ENCODE data around the gene BMPR1B.

DNA sequence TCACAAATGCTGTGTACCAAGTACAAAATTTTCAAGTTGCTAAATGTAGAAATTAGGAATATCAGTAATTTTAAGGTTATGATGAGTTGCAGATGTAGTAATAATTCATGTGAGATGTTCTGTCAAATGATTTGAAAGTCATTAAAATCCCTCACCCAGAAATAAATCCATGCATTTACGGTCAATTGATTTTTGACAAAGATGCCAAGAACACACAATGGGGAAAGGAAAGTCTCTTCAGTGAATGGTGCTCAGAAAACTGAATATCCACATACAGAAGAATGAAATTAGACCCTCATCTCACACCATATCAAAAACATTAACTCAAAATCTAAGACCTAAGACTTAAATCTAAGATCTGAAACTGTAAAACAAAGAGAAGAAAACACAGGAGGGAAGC lies 12.9 kb upstream of the BMPR1B start:
- TF ChIP-seq, protein P1, sequence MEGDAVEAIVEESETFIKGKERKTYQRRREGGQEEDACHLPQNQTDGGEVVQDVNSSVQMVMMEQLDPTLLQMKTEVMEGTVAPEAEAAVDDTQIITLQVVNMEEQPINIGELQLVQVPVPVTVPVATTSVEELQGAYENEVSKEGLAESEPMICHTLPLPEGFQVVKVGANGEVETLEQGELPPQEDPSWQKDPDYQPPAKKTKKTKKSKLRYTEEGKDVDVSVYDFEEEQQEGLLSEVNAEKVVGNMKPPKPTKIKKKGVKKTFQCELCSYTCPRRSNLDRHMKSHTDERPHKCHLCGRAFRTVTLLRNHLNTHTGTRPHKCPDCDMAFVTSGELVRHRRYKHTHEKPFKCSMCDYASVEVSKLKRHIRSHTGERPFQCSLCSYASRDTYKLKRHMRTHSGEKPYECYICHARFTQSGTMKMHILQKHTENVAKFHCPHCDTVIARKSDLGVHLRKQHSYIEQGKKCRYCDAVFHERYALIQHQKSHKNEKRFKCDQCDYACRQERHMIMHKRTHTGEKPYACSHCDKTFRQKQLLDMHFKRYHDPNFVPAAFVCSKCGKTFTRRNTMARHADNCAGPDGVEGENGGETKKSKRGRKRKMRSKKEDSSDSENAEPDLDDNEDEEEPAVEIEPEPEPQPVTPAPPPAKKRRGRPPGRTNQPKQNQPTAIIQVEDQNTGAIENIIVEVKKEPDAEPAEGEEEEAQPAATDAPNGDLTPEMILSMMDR (IDR thresholded peaks at IDR 0.05), result no peak
- TF ChIP-seq POLR2A (IDR thresholded peaks at IDR 0.05), result no peak
- TF ChIP-seq EP300 (IDR thresholded peaks at IDR 0.05), result no peak

Measured in gastroesophageal sphincter (tissue), 3 donors.